ENCODE results near the gene AGK. TPM values are rescaled to one million over a fixed set of nuclear protein-coding genes. Genes with fewer than 3 reads are reported as not detected.

The AGK gene
- total RNA-seq, 1 experiment from 2014 or later, result 44.1 TPM

GRCh38 chr7:141562543-141562942 lies 11.3 kb downstream of the AGK start:
- intact Hi-C loops (cut with micrococcal nuclease; ENCODE audit: unreplicated experiment), result no loop called here
- Histone ChIP-seq H3K27ac (no peak overlapping the region), H3K9me2 (ENCODE audit: insufficient read depth) (no peaks in the 10 kb centered on the region), H3K4me2 (no peak overlapping the region), H3K27me3 (ENCODE audit: insufficient read depth, low read depth) (no peaks in the 10 kb centered on the region), H3F3A (ENCODE audit: insufficient read depth, low read depth) (no peaks in the 10 kb centered on the region), H3K4me1 (replicated peaks; ENCODE audit: insufficient read depth) (no peaks in the 10 kb centered on the region), H3K79me2 (ENCODE audit: low read depth) (no peaks in the 10 kb centered on the region), H2AFZ (no peak overlapping the region), H3K4me3 (no peak overlapping the region), H3K9me3 (ENCODE audit: insufficient read depth, low read depth) (0 out of 2 replicates have a peak, but pooled peaks cover 3% of the 10 kb centered on the region), H3K36me3 (ENCODE audit: low read depth) (peaks cover 7% of the 10 kb centered on the region; the same call in 1 of the 2 replicates), H4K20me1 (ENCODE audit: insufficient read depth) (peaks cover 4% of the 10 kb centered on the region)
- no TSS peak for BruUV-seq (replicated peaks)
- no peak for TF ChIP-seq CTCF (conservative IDR thresholded peaks at IDR 0.05)
- TF ChIP-seq EZH2 (IDR thresholded peaks at IDR 0.05; ENCODE audit: low read depth), result no peak
- ChIA-PET POLR2A (ENCODE audit: unreplicated experiment) (no interaction called here), CTCF (no interaction called here)
- DNase-seq, result no peak

GRCh38 chr7:141562972-141563371 lies 11.8 kb downstream of the AGK start:
- no peak for TF ChIP-seq CTCF (conservative IDR thresholded peaks at IDR 0.05)
- no peak for TF ChIP-seq EZH2 (IDR thresholded peaks at IDR 0.05; ENCODE audit: low read depth)
- POLR2A ChIA-PET (ENCODE audit: unreplicated experiment), result no interaction called here
- Histone ChIP-seq H4K20me1 (ENCODE audit: insufficient read depth) (peaks cover 4% of the 10 kb centered on the region), H3K36me3 (ENCODE audit: low read depth) (peaks cover 7% of the 10 kb centered on the region; the same call in 1 of the 2 replicates), H3K79me2 (ENCODE audit: low read depth) (no peaks in the 10 kb centered on the region), H3K9me2 (ENCODE audit: insufficient read depth) (no peaks in the 10 kb centered on the region), H3K27me3 (ENCODE audit: insufficient read depth, low read depth) (no peaks in the 10 kb centered on the region), H3K4me3 (no peak overlapping the region), H3F3A (ENCODE audit: insufficient read depth, low read depth) (no peaks in the 10 kb centered on the region), H3K4me2 (no peak overlapping the region), H2AFZ (no peak overlapping the region), H3K4me1 (replicated peaks; ENCODE audit: insufficient read depth) (no peaks in the 10 kb centered on the region), H3K27ac (no peak overlapping the region), H3K9me3 (ENCODE audit: insufficient read depth, low read depth) (0 out of 2 replicates have a peak, but pooled peaks cover 3% of the 10 kb centered on the region)
- BruUV-seq (replicated peaks), result no TSS peak
- no peak for DNase-seq
- CTCF ChIA-PET, result no interaction called here
- intact Hi-C loops (cut with micrococcal nuclease; ENCODE audit: unreplicated experiment), result no loop called here

- TF ChIP-seq EZH2 (IDR thresholded peaks at IDR 0.05; ENCODE audit: low read depth) (no peak), CTCF (conservative IDR thresholded peaks at IDR 0.05) (no peak)
- Histone ChIP-seq H3K27ac (no peak overlapping the region), H3K36me3 (ENCODE audit: low read depth) (0 out of 2 replicates have a peak, but pooled peaks cover under 1% of the 10 kb centered on the region), H3K27me3 (ENCODE audit: insufficient read depth, low read depth) (no peaks in the 10 kb centered on the region), H3K9me2 (ENCODE audit: insufficient read depth) (no peaks in the 10 kb centered on the region), H3K4me2 (no peak overlapping the region), H3K4me3 (no peak overlapping the region), H3F3A (ENCODE audit: insufficient read depth, low read depth) (no peaks in the 10 kb centered on the region), H4K20me1 (ENCODE audit: insufficient read depth) (peaks cover 4% of the 10 kb centered on the region), H3K79me2 (ENCODE audit: low read depth) (no peaks in the 10 kb centered on the region), H2AFZ (no peak overlapping the region), H3K9me3 (ENCODE audit: insufficient read depth, low read depth) (0 out of 2 replicates have a peak, but pooled peaks cover 3% of the 10 kb centered on the region), H3K4me1 (replicated peaks; ENCODE audit: insufficient read depth) (no peaks in the 10 kb centered on the region)
- no peak for DNase-seq
- intact Hi-C loops (cut with micrococcal nuclease; ENCODE audit: unreplicated experiment), result no loop called here
- CTCF ChIA-PET, result no interaction called here
- POLR2A ChIA-PET (ENCODE audit: unreplicated experiment), result no interaction called here
- no TSS peak for BruUV-seq (replicated peaks)
Measured at GRCh38 chr7:141563956-141564623, 12.9 kb downstream of the AGK start.

Measured in PC-9 (cell line).